Measurements from ENCODE around the gene ADAMTSL4.

The ADAMTSL4 gene

GRCh38 chr1:150557813-150558212 lies 8.6 kb downstream of the ADAMTSL4 start:
- no peak for TF ChIP-seq CTCF (IDR thresholded peaks at IDR 0.05)
- no peak for TF ChIP-seq ZFX (IDR thresholded peaks at IDR 0.05; ENCODE audit: borderline replicate concordance)
- H3K27ac ChIP-seq, result no peak overlapping the region

- TF ChIP-seq ZFX (IDR thresholded peaks at IDR 0.05; ENCODE audit: borderline replicate concordance) (no peak), CTCF (IDR thresholded peaks at IDR 0.05) (no peak)
- H3K27ac ChIP-seq, result no peak overlapping the region
These were observed 9.1 kb downstream of the ADAMTSL4 start for GRCh38 chr1:150558303-150558704.

GRCh38 chr1:150558761-150559655 lies 9.8 kb downstream of the ADAMTSL4 start:
- no peak for TF ChIP-seq CTCF (IDR thresholded peaks at IDR 0.05)
- TF ChIP-seq ZFX (IDR thresholded peaks at IDR 0.05; ENCODE audit: borderline replicate concordance), result no peak
- no peak overlapping the region for H3K27ac ChIP-seq

- TF ChIP-seq CTCF (IDR thresholded peaks at IDR 0.05) (no peak), ZFX (IDR thresholded peaks at IDR 0.05; ENCODE audit: borderline replicate concordance) (no peak)
- H3K27ac ChIP-seq, result no peak overlapping the region
These were observed 10.4 kb downstream of the ADAMTSL4 start for GRCh38 chr1:150559656-150560010.

- peak overlapping the region; percentile 100 for H3K27ac ChIP-seq
- TF ChIP-seq ZFX (IDR thresholded peaks at IDR 0.05; ENCODE audit: borderline replicate concordance), result no peak
- TF ChIP-seq CTCF (IDR thresholded peaks at IDR 0.05), result peak; percentile 99
These were observed 10.8 kb downstream of the ADAMTSL4 start for GRCh38 chr1:150560011-150560438.

- TF ChIP-seq ZFX (IDR thresholded peaks at IDR 0.05; ENCODE audit: borderline replicate concordance) (no peak), CTCF (IDR thresholded peaks at IDR 0.05) (peak; percentile 90)
- H3K27ac ChIP-seq, result peak overlapping the region; percentile 100
These were observed 11.5 kb downstream of the ADAMTSL4 start for GRCh38 chr1:150560576-150561253.

All from 22Rv1 (cell line).